HG03565 (cell line): Measurements from ENCODE around the gene ZDHHC8.

Experiments used
- ATAC-seq: cut with Tn5 transposase; IDR thresholded peaks from one replicate; pipeline ENCODE4 v1.9.1; 2021; ENCODE audit warnings: mild to moderate bottlenecking, moderate library complexity; ENCODE audit not compliant: unreplicated experiment

ZDHHC8 gene

DNA sequence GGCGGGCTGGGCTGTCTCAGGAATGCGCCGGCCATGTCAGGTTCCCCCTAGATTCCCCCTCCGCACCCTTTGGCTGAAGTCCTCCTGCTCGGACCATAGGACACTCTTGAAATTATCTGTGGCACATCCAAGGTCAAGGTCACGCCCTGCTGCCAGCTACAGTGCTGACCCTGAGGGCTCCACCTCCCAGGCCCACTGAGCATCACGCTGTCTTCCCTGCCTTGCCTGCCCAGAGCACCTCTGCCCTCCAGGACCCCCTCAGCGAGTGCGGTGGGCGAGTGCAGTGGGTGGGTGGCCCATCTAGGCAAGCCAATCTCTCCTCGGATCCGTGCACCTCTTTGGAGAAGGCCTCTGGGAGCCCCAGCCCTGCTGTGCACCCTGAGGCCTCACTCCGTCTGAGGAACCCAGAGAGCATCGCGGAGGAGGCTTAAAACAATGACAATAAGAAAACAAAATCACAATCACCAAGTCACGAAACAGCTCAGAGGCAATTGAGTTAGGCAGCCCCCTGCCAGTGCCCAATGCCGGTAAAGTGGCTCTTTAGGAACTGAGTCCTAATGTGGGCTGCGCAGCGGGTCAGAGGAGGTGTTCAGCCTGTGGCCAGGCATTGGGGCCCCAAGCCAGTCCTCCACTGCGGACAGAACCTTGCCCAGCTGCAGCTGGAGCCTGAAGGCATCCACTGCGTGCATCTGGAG lies 45.8 kb downstream of the ZDHHC8 start:
- ATAC-seq, result no peak

DNA sequence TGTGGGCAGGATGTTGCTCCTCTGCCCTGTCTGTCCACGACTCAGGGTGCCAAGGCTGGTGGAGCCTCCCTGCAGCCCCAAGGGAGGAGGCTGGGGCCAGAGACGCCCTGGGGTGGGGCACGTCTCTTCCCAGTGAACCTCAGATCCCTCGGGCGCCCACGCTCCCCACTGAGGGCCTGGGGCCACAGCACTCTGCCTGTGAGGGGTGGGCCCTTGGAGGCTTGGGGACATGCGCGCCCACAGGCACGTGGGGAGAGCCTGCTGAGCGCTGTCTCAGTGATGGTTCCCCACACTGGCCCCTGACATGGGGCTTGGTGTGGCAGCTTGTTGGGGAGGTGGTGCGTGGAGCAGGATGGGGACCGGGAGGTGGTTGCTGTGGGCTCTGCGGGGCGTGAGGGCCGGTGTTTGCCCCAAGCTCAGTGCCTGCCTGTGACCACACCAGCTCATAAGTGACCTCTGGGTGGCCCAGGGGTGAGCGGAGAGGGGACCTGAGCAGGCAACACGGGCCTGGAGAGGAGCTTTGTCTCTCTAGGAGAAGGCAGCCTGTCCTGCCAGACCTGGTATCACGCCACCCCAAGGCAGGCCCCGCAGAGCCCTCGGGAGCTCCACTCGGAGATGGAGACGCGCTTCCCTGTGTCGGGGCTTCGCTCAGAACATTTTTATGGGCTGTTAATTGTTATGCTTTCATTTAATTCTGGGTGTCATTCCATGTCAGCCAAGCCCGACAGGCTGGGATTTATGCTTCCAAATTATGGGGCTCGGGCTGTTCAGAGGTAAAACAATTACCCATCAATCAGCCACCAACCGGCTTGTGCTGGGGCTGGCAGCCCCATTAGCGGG lies 46.7 kb downstream of the ZDHHC8 start:
- ATAC-seq, result no peak

DNA sequence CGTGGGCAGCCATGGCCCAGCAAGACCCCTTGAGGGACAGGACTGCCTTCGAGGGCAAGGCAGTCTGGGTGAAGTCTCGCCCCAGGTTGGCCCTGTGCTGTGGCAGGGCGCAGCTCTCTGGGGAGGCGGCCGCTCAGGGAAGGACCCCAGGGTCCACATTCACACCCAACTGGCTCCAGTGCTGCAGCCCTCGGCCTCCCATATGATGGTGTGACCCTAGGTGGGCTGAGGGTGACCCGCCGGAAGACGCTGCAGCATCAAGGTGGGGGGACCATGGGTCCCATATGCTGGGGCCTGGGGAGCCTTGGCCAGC lies 47.3 kb downstream of the ZDHHC8 start:
- ATAC-seq, result no peak

DNA sequence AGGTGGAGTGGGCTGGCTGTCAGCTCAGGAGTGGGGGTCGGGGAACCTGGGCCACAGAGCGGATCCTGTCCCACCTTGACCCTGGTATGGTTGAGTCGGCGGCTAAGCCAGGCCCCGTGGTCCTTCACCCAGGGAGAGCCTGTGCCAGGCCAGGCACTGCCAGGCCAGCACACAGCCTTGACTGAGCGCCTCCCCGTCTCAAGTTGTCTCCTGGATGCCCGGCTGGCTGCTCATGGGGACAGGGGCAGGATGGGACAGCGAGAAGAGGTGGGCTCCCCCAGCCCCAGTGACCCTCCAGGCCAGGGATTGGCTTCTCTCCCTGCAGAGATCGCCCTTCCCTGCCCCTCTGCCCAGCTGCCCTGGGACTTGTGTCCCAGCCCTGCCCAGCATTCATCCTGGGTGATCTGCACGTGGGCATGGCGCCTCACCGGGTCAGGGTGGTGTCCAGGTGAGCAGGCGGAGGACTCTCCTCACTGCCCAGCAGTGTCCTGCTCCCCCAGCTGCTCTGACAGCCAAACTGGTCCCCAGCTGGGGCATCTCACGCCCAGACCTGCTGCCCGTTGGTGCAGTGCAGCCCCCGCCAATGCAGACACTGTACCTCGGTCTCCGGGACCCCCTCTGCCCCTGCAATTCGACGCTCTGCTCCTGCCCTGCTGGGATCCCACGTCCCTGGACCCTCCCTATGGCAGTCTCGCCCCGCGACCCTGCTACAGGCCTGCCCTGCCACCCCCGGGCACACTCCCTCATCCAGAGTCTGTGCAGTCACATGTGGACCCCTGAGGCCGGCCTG lies 48.0 kb downstream of the ZDHHC8 start:
- ATAC-seq, result no peak

DNA sequence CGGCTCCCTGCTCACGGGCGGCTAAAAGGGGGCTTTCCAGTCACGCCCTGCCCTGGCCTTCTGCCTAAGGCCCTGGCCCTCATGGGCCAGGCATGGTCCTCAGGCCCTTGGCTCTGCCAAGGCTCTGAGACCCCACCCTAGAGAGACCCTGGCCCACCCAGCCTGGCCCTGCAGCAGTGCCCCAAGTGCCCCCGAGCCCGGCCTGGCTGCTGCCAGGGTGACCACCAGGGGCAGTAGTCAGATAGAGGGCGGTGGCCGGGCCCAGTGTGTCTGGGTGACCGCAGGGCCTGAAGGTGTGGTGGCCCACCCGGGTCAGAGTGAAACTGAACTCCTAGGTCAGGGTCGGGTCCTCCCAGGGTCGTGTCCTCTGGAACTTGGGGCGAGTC lies 48.6 kb downstream of the ZDHHC8 start:
- ATAC-seq, result no peak

DNA sequence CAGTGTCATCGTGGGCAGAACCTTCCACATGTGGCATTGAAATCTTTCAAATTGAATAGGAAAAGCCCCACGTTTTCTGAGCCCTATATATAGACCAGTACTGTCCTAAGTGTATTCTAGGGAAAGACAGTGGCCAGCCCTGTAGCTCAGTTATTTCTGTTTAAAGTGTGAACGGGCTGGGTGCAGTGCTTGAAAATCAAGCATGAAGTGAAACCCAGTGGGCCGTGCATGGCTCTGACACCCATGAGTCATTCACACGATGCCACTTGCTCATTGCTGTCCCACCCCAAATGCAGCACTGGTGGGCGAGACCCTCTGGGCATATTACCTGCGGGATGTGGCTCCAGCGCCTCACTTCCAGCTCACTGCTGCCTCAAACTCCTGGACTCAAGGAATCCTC lies 49.0 kb downstream of the ZDHHC8 start:
- ATAC-seq, result no peak

DNA sequence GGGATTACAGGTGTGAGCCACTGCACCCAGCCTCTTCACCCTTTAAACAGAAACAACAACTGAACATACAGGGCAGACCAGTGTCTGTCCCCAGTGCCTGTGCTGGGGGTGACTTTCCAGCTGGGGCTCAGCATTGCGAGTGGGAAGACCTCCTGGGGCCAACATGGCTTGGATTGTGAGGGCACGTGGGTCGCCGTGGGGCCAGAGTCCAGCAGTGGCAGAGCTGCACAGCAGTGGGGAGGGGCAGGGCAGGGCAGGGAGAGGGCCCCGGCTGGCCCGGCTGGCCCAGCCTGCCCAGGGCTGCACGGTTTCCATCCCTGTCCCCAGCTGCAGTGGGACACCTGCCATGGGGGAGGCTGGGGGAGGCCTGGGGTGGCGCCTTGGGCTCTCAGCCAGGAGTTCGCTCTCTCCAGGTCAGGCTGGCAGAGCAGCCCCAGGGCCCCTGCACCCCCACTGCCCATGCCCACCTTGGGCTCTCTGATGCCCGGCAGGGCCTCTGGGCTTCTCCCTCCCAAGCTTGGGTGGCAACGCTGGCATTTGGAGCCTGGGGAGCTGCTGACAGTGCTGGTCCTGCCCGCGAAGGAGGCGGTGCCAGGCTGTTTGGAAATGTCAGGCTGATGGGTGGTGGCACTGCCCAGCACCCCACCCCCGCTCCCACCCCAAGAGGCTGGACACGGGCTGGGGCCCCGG lies 49.7 kb downstream of the ZDHHC8 start:
- no peak for ATAC-seq

DNA sequence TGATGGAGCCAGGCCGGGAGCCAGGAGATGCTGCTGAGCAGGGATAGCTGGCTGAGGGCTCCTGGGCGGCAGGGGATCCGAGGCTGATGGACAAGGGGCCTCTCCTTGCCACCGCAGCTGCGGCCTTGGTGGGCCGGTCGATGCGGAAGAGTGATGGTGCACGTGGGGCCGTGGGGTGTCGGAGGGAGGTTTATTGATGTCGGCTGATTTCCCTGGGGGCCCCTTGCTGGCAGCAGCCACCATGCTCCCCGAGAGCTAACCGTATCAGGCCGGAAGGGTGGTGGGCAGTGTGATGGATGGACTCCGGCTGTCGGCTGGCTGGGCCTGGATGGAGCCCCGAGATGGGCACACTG lies 50.3 kb downstream of the ZDHHC8 start:
- no peak for ATAC-seq

DNA sequence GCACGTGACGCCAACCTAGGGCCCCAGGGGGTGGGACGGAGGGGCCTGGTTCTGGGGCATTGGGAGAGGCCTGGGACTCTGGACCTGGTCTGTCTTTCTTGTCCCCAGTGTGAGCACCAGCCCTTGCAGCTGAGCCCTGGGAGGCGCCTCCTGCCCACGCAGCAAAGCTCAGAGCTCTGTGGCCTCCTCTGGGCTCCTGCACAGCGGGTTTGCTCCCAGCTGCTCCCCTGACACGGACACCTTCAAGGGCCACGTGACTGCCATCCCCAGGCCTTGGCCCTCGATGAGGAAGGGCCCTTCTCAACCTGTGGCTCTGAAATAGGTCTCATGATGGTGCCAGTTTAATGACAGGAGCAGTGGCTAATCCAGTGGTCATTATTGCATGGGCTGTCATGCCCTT lies 50.8 kb downstream of the ZDHHC8 start:
- ATAC-seq, result no peak

DNA sequence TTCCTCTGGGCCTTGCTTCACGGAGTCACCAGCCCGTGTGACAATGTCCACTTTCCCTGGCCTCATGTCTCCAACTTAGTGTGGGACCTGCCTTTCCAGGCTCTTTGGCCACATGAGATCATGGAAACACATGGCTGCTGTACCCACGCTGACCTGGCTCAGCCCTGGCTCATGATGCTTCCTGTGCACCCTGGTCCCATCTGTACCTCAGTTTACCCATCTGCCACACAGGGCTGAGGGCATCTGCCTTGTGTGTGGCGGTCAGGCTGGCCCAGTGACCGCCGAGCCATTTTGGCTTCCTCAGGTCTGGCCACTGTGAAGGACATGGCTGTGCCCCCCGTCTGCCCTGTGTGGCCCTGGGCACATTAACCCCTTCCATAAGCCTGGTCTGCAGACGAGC lies 51.5 kb downstream of the ZDHHC8 start:
- ATAC-seq, result no peak

DNA sequence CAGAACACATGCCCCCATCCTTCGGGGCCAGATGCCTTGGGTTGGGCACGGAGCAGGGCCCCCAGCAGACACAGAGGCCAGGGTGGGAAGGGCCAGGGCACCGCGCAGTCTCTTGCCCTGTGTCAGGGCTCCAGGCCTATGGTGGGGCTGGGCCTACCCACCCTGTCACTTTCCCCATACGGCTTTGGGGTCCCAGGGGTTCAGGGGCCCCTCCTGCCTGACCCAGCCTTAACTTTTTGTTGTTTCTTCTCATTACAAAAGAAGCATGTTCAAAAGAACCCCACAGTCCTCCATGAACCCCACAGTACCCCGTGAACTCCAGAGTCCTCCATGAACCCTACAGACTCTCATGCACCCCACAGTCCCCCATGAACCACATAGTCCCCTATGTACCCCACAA lies 52.2 kb downstream of the ZDHHC8 start:
- no peak for ATAC-seq

DNA sequence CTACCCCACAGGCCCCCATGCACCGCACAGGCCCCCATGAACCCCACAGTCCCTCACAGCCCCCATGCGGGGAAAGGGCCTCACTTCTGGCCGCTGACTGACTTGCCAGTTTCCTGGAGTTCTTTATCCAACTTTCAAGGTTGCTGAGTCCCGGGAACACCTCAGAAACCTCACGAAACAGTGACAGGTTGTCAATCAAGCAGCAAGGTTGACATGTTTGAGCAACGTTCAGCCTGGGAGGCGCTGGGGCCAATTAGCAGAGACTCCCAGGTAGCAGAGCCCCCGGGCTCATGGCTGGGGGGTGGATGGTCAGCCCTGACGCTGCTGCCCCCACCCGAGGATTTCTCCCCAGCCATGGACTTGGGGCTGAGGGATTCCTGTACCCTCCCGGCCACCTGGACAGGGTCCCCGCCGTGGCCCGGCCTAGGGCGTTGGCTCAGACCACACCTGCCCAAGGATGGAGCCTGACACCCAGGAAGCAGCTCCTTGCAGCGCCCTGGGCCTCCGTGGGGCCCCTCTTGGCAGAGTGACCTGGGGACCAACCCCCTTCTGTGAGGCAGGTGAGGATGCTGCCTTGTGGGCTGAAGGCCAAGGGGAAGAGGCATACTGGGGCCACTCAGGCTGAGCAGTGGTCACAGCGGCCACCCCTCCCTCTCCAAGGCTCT lies 53.0 kb downstream of the ZDHHC8 start:
- ATAC-seq, result no peak

DNA sequence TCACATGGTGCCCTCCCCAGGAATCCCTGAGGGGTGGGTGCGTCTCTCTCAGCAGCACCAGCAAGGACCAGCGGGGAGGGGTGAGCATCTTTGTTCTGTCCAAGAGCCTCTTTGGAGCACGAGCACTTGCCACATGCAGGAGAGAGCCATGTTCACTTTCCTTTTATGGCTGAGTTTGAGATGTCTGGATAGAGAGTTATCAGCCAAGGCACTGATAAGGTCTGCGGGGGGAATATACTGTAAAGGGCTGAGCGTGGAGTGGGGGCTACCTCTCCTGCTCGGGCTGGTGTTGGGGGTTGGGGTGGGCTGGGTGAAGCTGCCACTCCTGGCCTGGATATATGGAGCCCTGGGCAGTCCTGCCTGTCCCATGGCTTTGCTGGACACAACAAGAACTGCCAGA lies 54.1 kb downstream of the ZDHHC8 start:
- no peak for ATAC-seq

DNA sequence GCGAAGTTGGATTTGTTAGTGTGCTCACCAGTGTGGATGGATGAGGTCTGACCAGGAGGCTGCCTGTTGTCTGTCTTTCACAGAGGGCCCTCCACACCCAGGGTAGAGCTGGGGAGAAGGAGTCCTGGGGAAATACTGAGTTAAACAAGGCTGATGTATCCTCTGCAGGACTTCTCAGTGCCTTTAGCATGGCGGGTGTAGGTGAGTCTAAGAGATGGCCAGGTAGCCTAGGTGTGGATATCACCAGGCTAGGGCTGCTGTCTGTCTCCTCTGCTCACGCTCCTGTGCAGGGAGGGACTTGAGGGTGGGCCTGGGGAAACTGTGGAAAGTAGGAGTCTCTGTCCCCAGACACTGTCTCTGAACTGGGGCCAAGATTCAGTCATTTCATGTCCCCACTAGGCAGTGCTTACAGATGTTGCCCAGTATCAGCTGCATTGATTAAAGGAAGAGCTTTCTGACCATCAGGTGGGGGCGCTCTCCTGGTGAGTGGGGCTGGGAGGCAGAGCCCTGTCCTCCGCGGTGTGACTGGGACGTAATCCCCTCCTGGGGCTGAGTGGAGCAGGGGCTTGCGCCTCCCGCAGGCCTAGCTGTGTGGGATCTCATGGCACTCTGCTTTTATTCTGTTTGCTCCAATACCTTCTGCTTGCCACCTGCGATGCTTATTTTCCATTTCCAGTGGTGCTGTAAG lies 54.7 kb downstream of the ZDHHC8 start:
- no peak for ATAC-seq

DNA sequence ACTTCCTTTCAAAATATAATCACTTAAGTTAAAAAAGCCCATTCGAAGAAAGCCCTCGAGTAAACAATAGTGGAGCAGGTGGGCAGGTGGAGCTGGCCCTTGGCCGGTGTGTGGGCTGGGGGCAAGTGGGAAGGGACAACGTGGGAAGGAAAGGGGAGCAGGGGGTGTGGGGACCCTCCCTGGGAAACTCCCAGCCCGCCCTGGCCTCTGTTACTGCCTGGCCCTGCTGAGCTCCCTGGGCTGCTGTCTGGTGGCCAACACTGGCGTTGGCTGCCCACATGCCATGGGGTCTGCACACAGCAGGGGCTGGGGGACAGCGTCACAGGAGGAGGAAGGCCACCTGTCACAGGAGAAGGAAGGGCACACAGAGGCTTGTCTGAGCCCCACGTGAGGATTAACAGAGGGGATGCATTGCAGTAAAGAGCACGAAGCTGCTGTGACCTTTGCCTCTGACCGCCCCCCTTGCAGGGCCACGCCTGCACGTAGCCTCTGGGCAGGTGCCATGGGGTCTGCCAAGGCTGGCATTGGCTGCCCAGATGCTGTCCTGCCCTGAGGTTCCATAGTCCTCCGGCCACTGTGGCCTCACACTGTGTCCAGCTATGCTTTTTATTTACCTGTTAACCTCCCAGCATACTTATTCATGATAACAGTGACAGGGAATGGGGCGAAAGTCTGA lies 55.4 kb downstream of the ZDHHC8 start:
- ATAC-seq, result no peak

DNA sequence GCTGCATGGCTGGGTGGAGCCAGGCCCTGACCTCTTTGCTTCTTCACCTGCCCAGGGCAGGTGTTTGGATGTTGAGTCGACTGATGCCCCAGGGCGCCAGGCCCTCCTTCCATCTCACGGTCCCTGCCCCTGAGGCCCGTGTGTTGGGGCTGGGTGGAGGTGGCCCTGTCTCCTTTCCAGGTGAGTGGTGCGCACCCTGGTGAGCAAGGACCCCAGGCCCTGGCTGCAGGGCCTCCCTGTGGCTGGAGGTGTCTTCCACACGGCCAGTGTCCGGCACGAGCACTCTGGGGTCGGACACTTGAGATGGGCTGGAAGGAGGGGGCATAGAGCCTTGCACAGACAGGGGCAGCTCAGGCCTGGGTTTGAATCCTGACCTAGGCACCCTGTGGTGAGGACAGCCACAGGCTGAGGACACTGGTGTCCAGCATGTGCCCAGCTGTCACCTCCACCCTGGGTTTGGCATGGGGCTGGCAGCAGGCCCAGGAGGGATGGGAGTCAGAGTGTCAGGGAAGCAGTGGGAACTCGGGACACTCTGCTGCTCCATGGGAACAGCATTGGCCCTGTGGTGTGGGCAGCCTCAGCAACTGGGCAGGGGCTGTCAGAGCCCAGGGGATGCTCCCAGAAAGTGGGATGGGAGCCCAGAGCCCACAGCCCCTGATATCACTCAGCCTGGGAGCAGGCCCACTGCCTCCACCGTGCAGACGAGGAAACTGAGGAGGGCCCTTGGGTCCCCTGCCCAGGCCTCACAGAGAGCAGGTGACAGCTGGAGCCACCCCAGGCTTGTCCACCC lies 56.4 kb downstream of the ZDHHC8 start:
- ATAC-seq, result no peak

DNA sequence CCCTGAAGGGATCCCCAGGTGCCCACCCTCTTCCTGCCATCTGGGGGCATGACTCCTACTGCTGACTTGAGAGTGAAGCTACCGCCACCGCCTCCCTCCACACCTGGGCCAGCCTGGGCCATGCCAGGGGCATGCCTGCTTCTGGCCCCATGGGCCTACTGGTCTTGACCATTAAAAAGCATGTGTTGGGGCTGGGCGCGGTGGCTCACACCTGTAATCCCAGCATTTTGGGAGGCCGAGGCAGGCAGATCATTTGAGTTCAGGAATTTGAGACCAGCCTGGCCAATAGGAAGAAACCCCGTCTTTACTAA lies 56.9 kb downstream of the ZDHHC8 start:
- ATAC-seq, result no peak

DNA sequence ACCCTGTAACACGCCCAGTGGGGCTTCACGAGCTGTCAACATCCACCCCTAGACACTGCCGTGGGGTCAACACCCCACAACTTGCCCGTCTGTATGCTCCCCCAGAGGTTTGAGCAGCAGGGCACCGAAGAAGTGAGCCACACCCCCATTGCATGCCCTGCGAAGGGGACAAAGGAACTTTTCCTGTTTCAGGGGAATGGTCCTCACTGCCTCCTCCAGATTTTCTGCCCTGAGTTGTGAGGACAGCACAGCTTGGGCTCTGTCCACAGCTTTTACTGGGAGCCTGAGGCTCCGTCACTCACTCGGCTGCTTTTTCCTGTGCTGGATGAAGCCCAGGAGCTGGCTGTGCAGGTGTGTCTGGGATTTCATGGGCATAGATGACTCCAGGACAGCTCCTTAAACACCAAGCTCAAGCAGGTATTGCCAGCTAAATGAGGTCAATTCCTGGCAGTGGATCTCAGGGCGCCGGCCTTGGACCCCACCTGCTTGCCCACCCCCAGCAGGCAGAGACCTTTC lies 59.5 kb downstream of the ZDHHC8 start:
- ATAC-seq, result no peak

DNA sequence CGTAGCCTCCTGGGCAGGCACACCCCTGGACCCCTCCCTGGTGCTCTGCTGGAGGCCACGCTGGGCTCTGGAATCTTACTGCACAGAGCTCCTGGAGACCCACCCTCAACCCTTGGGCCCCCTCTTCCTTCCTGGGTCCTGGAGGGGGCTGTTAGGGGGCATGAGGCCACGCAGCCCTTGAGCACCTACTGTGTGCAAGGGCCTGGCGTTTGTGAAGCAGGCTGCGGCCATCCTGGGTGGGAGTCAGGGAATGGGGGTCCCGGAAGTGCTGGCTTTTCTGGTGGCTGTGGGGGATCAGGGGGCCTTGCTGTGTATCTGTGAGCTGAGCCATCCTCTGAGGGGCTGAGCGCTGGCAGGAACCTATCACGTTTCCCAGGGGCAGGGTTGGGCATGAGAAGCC lies 60.2 kb downstream of the ZDHHC8 start:
- ATAC-seq, result no peak
